ENCODE data around the gene FOLR3.
"Not testable (repeated sequence)": the region's sequence is repeated elsewhere in the genome, so short reads cannot be mapped to it uniquely, and the experiment has no call there.

Gene FOLR3

GRCh38 chr11:72169046-72169555 lies 33.6 kb downstream of the FOLR3 start:
- not testable (repeated sequence) for DNase-seq

- not testable (repeated sequence) for DNase-seq
Observed at GRCh38 chr11:72169754-72170153, 34.2 kb downstream of the FOLR3 start.

- not testable (repeated sequence) for DNase-seq
Observed at GRCh38 chr11:72172043-72172442, 36.5 kb downstream of the FOLR3 start.

- DNase-seq = no peak
Observed at GRCh38 chr11:72173291-72173690, 37.8 kb downstream of the FOLR3 start.

- no peak for DNase-seq
Observed at GRCh38 chr11:72174302-72175070, 39.0 kb downstream of the FOLR3 start.

- no peak for DNase-seq
Observed at GRCh38 chr11:72177656-72178055, 42.1 kb downstream of the FOLR3 start.

- no peak for DNase-seq
Observed at GRCh38 chr11:72179049-72179803, 43.7 kb downstream of the FOLR3 start.

- DNase-seq = no peak
Observed at GRCh38 chr11:72179804-72180396, 44.4 kb downstream of the FOLR3 start.

- not testable (repeated sequence) for DNase-seq
Observed at GRCh38 chr11:72180892-72181552, 45.5 kb downstream of the FOLR3 start.

- DNase-seq = not testable (repeated sequence)
Observed at GRCh38 chr11:72181553-72181958, 46.0 kb downstream of the FOLR3 start.

GRCh38 chr11:72188267-72188666 lies 52.7 kb downstream of the FOLR3 start:
- no peak for DNase-seq

Measured in activated CD8-positive, alpha-beta memory T cell treated with anti-CD3 and anti-CD28 coated beads, Interleukin-2, amount 50 U/mL, for 48 hours (primary cell).